ACC112 (cell line): ENCODE results near the gene RIC3.

Experiments used
- H2AFZ ChIP-seq: fragments of 200-600 bp; sonication (generic); one replicate; pipeline ENCODE4 v1.6.0; 2017; ENCODE audit warnings: antibody characterized with exemption, low read length; ENCODE audit not compliant: unreplicated experiment
- H3K27ac ChIP-seq: fragments of 200-600 bp; sonication (generic); 2 replicates; pipeline ENCODE4 v1.5.1; 2014; ENCODE audit warnings: low read depth, mild to moderate bottlenecking, antibody characterized with exemption, low read length, moderate library complexity
- H3K27me3 ChIP-seq: fragments of 200-600 bp; sonication (generic); 2 replicates; pipeline ENCODE4 v1.6.1; 2014; ENCODE audit warnings: mild to moderate bottlenecking, antibody characterized with exemption, low read length, moderate library complexity, mixed read lengths; ENCODE audit not compliant: insufficient read depth
- H3K36me3 ChIP-seq: fragments of 200-600 bp; sonication (generic); 2 replicates; pipeline ENCODE4 v1.6.1; 2016; ENCODE audit warnings: mild to moderate bottlenecking, antibody characterized with exemption, low read length, moderate library complexity, mixed read lengths; ENCODE audit not compliant: insufficient read depth
- H3K4me1 ChIP-seq: fragments of 200-600 bp; sonication (generic); one replicate; pipeline ENCODE4 v1.6.1; 2016; ENCODE audit warnings: low read length, mixed read lengths; ENCODE audit not compliant: insufficient read depth, unreplicated experiment, control insufficient read depth
- H3K4me3 ChIP-seq: fragments of 200-600 bp; sonication (generic); 2 replicates; pipeline ENCODE4 v1.5.1; 2014; ENCODE audit warnings: mild to moderate bottlenecking, low read depth, low read length
- H3K79me2 ChIP-seq: fragments of 200-600 bp; sonication (generic); one replicate; pipeline ENCODE4 v1.6.0; 2016; ENCODE audit warnings: low read length; ENCODE audit not compliant: control insufficient read depth, unreplicated experiment, insufficient read depth

Gene RIC3

DNA sequence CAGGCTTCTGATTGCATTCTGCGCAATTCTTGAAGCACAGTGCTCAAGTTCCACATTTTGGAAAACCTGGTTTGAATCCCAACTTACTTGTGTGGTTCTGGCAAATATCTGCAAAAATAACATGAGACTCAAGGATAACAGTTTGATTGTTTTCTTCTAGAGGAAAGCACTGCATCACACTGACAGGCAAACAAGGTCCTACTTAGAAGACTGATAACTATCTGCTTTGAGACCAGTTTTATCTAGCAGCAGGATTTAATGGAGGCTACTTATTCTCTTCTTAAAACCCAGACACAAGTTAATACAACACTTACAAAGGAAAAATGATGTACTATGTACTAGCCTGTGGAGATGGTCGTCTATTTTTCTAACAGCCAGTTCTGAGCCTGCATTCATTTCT is 41.4 kb downstream of the RIC3 start:
- no peaks in the 10 kb centered on the region for H3K4me1 ChIP-seq
- H2AFZ ChIP-seq: no peak overlapping the region
- H3K79me2 ChIP-seq: no peaks in the 10 kb centered on the region
- no peak overlapping the region for H3K4me3 ChIP-seq
- no peak overlapping the region for H3K27ac ChIP-seq
- H3K36me3 ChIP-seq: no peaks in the 10 kb centered on the region
- H3K27me3 ChIP-seq: peaks cover 66% of the 10 kb centered on the region

DNA sequence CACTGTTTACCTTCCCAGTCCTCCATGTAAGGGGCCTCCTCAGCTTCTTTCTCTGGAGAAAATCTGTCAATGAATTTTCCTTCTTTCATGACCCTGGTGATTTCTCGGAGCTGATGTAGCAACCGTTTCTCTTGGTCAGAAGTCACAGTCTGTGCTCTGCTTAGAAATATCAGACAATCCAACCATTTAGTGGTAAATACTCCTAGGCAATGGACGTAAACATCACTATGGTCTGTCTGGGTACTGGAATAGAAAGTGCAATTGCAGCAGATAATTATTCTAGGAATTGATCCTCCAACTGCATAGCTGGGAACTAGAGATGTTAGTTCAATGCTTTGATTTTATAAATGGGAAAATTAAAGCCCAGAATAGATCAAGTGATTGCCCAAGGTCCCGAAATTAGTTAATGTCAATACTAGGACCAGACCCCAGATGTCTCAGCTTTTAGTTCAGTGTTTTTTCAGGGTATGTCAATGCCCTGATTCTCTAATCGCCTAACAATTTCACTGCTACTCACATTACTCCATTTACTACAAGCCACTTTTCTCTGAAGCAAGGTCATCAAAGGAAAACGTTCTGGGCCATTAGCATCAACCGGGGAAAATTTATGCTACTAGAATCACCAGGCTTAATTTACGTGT is 42.1 kb downstream of the RIC3 start:
- no peak overlapping the region for H2AFZ ChIP-seq
- H3K4me1 ChIP-seq: no peaks in the 10 kb centered on the region
- H3K36me3 ChIP-seq: no peaks in the 10 kb centered on the region
- no peak overlapping the region for H3K4me3 ChIP-seq
- peaks cover 62% of the 10 kb centered on the region for H3K27me3 ChIP-seq
- no peak overlapping the region for H3K27ac ChIP-seq
- no peaks in the 10 kb centered on the region for H3K79me2 ChIP-seq

DNA sequence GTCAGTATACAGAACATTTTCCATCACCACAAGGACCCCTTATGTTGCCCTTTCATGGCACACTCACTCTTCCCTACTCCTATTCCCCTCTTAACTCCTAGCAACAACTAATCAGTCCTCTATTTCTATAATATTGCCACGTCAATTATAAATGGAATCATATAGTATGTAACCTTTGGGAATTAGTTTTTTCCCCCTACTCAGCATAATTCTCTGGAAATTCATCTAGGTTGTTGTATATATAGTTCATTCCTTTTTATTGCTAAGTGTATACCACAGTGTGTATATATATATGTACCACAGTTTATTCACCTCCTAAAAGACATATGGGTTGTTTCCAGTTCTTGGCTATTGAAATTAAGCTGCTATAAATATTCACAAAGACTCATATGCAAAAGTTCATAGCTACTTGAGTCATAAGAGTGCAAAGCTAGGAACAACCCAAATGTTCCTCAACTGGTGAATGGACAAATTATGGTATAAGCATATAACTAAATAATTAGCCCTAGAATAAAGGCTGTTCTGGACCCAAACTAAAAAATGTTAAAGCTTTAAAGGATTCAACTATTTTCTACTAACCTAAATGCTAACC is 46.6 kb downstream of the RIC3 start:
- no peaks in the 10 kb centered on the region for H3K79me2 ChIP-seq
- H3K4me1 ChIP-seq: no peaks in the 10 kb centered on the region

DNA sequence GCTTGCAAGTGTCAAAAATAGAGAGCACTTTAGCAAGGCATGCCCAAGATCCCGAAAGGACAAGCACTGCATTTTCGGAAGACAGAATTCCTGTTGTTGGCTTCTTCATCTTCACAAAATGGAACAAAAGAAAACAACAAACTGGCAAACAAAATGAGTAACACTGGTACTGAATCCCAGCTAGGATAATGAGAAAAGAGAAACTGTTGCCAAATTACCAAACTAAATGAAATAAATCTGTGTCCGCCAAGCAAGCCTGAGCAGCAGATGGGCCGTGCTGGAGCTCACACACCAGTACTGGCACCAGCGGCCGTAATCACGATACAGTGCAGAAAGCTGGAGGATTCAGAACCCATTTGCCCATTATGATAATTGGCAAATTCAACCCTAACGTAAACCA is 57.2 kb downstream of the RIC3 start:
- H3K27ac ChIP-seq: no peak overlapping the region
- no peak overlapping the region for H2AFZ ChIP-seq
- H3K79me2 ChIP-seq: no peaks in the 10 kb centered on the region
- peaks cover 9% of the 10 kb centered on the region; the same call in 1 of the 2 replicates for H3K27me3 ChIP-seq
- H3K4me3 ChIP-seq: no peak overlapping the region
- no peaks in the 10 kb centered on the region for H3K36me3 ChIP-seq
- no peaks in the 10 kb centered on the region for H3K4me1 ChIP-seq

More for the DNA sequence above, 46.6 kb downstream of the RIC3 start:
- Histone ChIP-seq H2AFZ (no peak overlapping the region), H3K36me3 (no peaks in the 10 kb centered on the region), H3K4me3 (no peak overlapping the region), H3K27ac (no peak overlapping the region), H3K27me3 (peaks cover 29% of the 10 kb centered on the region)

DNA sequence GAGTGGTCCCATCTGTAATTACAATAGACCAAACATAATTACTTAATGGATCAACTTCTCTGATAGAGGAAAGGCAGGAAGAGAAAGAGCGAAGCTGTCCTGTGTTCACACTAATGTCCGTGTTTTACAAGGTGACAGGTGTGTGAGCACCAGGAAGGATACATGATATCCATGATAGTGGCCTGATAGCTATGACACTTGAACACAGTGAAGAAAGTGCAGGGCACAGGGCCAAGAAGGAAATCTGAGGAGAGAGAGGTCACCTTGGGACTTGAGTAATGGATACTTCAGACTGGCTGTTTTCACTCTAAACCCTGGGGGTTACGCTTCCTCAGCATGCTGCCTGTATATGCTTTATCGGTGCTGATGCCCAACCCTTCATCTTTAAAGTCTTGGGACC is 58.4 kb downstream of the RIC3 start:
- no peaks in the 10 kb centered on the region for H3K4me1 ChIP-seq
- H3K79me2 ChIP-seq: no peaks in the 10 kb centered on the region
- no peak overlapping the region for H3K4me3 ChIP-seq
- H3K27ac ChIP-seq: no peak overlapping the region
- H3K36me3 ChIP-seq: no peaks in the 10 kb centered on the region
- peaks cover 3% of the 10 kb centered on the region; the same call in 1 of the 2 replicates for H3K27me3 ChIP-seq
- H2AFZ ChIP-seq: no peak overlapping the region

DNA sequence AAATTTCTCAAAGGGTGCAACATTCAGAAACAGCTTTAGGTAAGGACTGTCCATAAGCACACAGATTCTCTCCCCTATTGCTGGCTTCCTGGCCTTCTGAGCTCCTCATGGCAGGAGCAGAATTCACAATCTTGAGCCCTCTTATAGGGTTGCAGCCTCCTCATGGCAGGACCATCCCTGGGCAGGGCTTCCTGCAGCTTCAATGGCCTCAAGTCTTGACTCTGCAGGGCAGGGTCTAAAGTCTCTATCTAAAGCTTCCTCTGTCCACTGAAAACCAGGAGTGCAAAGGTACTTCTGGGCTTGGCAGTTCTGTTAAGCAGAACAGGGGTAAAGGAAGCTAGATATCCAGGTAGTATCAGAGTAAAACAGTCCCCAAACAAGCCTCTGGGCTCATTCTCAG is 59.1 kb downstream of the RIC3 start:
- Histone ChIP-seq H3K4me3 (no peak overlapping the region), H3K4me1 (no peaks in the 10 kb centered on the region), H3K27me3 (peaks cover 3% of the 10 kb centered on the region; the same call in 1 of the 2 replicates), H3K27ac (no peak overlapping the region), H3K79me2 (no peaks in the 10 kb centered on the region), H3K36me3 (no peaks in the 10 kb centered on the region), H2AFZ (no peak overlapping the region)

DNA sequence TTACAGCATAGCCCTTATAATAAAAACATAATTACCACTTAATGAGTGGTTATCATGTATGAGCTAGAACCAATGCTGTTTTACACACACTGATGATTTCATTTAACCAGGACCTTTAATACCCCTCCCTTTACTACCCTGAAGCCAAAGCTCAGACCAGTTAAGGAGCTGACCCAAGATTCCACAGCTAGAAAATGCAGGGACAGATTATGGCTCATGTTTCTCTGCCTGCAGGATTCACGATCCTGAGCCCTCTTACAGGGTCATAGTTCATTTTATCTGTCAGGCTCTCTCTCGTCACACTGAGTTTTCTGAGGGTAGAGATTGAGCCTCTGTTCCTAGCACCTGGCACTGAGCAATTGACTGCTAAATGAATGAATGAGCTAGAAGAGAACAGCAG is 60.4 kb downstream of the RIC3 start:
- no peaks in the 10 kb centered on the region for H3K36me3 ChIP-seq
- H3K79me2 ChIP-seq: no peaks in the 10 kb centered on the region
- no peaks in the 10 kb centered on the region for H3K4me1 ChIP-seq
- no peak overlapping the region for H3K4me3 ChIP-seq
- no peak overlapping the region for H3K27ac ChIP-seq
- H3K27me3 ChIP-seq: peaks cover 3% of the 10 kb centered on the region; the same call in 1 of the 2 replicates
- no peak overlapping the region for H2AFZ ChIP-seq

DNA sequence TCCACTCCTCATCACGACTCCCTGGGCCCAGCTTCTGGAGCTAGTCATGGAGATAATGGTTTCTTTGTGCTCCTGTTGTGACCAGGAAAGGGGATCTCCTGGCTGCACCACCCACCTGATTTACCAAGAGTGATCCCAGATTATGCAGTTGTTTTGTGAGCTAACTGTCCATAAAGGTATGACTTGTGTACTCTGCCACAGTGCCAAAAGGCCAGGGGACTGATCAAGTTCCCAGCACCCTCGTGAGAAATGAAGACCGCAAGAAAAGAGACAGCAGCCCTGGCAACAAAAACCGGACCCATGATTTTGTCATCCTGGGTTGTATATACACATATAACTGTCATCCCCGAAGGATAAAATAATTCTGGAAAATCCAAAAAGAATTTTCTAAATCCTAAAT is 61.2 kb downstream of the RIC3 start:
- Histone ChIP-seq H3K79me2 (no peaks in the 10 kb centered on the region), H3K36me3 (no peaks in the 10 kb centered on the region), H3K4me3 (no peak overlapping the region)

DNA sequence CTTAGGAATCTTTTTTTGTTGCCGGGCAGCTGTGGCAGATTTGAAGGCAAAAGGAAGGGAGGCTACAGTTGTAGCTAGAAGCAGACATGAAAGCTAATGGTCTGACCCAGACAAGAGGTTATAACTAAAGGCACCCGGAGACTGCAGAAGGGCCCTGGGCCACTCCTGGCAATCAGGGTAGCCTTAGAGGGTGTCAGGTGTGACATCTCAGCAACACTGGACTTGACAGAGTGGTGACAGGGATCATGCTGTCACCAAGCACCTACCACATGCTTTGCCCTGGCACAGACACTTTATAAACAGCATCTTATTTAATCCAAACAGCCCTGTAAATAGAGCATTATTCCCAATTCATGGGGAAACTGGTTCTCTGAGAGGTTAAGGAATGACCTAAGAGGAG is 62.1 kb downstream of the RIC3 start:
- Histone ChIP-seq H3K4me1 (no peaks in the 10 kb centered on the region), H3K27ac (no peak overlapping the region), H3K79me2 (no peaks in the 10 kb centered on the region), H3K4me3 (no peak overlapping the region), H3K27me3 (peaks cover 3% of the 10 kb centered on the region; the same call in 1 of the 2 replicates), H3K36me3 (no peaks in the 10 kb centered on the region), H2AFZ (no peak overlapping the region)

More for the DNA sequence above, 61.2 kb downstream of the RIC3 start:
- Histone ChIP-seq H3K27ac (no peak overlapping the region), H3K4me1 (no peaks in the 10 kb centered on the region), H2AFZ (no peak overlapping the region), H3K27me3 (peaks cover 3% of the 10 kb centered on the region; the same call in 1 of the 2 replicates)

DNA sequence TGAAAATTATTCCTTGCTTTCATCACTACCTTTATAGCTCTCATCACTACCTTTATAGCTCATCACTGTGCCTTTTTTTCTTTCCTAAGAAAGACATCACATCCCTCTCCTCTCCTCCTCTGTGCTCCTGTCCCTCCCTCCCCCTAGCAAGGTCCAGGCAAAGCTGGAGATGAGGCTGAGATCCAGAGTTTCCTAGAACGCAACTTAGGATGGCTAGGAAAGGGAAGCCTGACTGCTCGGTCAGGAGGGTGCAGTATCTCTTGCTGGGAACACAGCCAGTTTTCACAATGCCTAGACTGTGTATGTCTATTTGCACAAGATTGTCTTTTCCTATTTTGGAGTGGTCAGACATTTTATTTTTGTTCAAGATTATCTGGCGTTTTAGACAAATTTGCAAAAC is 63.2 kb downstream of the RIC3 start:
- Histone ChIP-seq H3K4me3 (no peak overlapping the region), H3K36me3 (no peaks in the 10 kb centered on the region), H3K79me2 (no peaks in the 10 kb centered on the region), H3K27ac (no peak overlapping the region), H2AFZ (no peak overlapping the region), H3K27me3 (peaks cover 3% of the 10 kb centered on the region; the same call in 1 of the 2 replicates), H3K4me1 (no peaks in the 10 kb centered on the region)

DNA sequence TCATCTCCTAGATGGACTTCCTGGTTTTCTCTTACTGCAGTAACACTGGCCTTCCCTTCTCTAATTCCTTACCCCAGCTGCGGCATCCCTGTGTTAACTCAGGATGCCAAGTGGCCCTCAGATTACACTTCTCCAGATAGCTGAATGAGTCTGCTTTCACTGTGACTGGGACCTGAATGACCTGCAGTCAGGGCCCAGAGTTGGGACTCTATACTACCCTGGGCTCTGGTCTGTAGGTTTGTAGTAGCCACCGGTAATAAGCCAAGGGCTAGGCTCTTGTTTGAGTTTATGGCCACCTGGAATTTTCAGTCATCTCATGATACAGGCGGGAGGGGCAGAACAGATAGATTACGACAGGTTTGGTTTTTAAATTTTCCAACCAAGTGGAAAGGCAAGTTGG is 63.7 kb downstream of the RIC3 start:
- Histone ChIP-seq H3K4me1 (no peaks in the 10 kb centered on the region), H3K27ac (no peak overlapping the region), H3K27me3 (no peaks in the 10 kb centered on the region), H3K4me3 (no peak overlapping the region), H3K79me2 (no peaks in the 10 kb centered on the region), H2AFZ (no peak overlapping the region), H3K36me3 (no peaks in the 10 kb centered on the region)
